Heart right ventricle (tissue), 16 donors: ENCODE data around the gene PLCB2. TPM values are rescaled to one million over a fixed set of nuclear protein-coding genes. Genes with fewer than 3 reads are reported as not detected.

Source experiments
- ATAC-seq, 8 donors: fragments of 200-7000 bp; cut with Tn5 transposase; one replicate each; pipeline ENCODE4 v1.9.1; 2020; ENCODE audit warnings: mild to moderate bottlenecking in 8 of 8, moderate library complexity in 8 of 8, moderate number of reproducible peaks in 1 of 8
- DNase-seq, 2 donors: peaks; one replicate each; pipeline ENCODE4 v3.0.0-alpha.2; 2020
- H3K27ac ChIP-seq, 10 donors: fragments of 200-600 bp; sonication (generic) in 2 of 10; one replicate each; pipeline versions ENCODE4 v1.5.0 to v1.8.0; 2020 to 2022; ENCODE audit warnings: mild to moderate bottlenecking in 3 of 10
- H3K27me3 ChIP-seq, 7 donors: fragments of 200-600 bp; one replicate each; pipeline ENCODE4 v1.8.0; 2021 to 2022; ENCODE audit warnings: mild to moderate bottlenecking in 2 of 7
- H3K36me3 ChIP-seq, 9 donors: fragments of 200-600 bp; sonication (generic) in 1 of 9; one replicate each; pipeline versions ENCODE4 v1.5.0 to v1.8.0; 2020 to 2022; ENCODE audit warnings: mild to moderate bottlenecking in 2 of 9
- H3K4me1 ChIP-seq, 9 donors: fragments of 200-600 bp; sonication (generic) in 1 of 9; one replicate each; pipeline versions ENCODE4 v1.5.0 to v1.8.0; 2020 to 2022; ENCODE audit warnings: mild to moderate bottlenecking in 4 of 9
- H3K4me3 ChIP-seq, 10 donors: fragments of 200-600 bp; sonication (generic) in 2 of 10; one replicate each; pipeline versions ENCODE4 v1.5.0 to v1.8.0; 2020 to 2022; ENCODE audit warnings: mild to moderate bottlenecking in 7 of 10, moderate library complexity in 2 of 10
- H3K9me3 ChIP-seq, 11 donors: fragments of 200-600 bp in 10 of 11; sonication (generic) in 2 of 11; one replicate each; pipeline versions ENCODE4 v1.5.0 to v1.8.0; 2013 to 2022; ENCODE audit warnings: mild to moderate bottlenecking in 2 of 11, control low read depth in 1 of 11, moderate library complexity in 1 of 11
- CTCF ChIP-seq, 9 donors: fragments of 200-600 bp; sonication (generic) in 2 of 9; IDR thresholded peaks; one replicate each; pipeline versions ENCODE4 v1.5.0 to v1.8.0; 2021 to 2022; ENCODE audit warnings: antibody characterized with exemption in 9 of 9, mild to moderate bottlenecking in 5 of 9, moderate library complexity in 1 of 9
- WGBS, 2 donors: extraction: QIAGEN DNeasy Blood & Tissue Kit; methylation state at CpG; one replicate each; pipeline ENCODE4 v1.1.7; 2013; ENCODE audit warnings: inconsistent platforms in 1 of 2; 5-methylcytosine and 5-hydroxymethylcytosine counted together
- intact Hi-C, 10 donors: fragments of 100-400 bp; cut with DNase I; formaldehyde crosslinking; loops; one replicate each; pipeline versions ENCODE4 v1.11.1 to v1.14.2; 2022
- polyA plus RNA-seq, 2 donors: library from polyadenylated mRNA; stranded (reverse); fragments of 200-250 nt; gene quantifications; one replicate each; pipeline ENCODE4 v1.2.3, GENCODE V29; 2013
- total RNA-seq, 10 donors: library from RNA; stranded (reverse); fragmentation: NEBNext Ultra II Directional in 3 of 10; extraction: Animal tissue kit (Norgen Biotek cat#: 25700) in 3 of 10; gene quantifications; one replicate each; pipeline versions ENCODE4 v1.2.1 to v1.2.4, GENCODE V29; 2021 to 2023
- donor health status: Arrhythmogenic right ventricular cardiomyopathy.
- donor health status: ischemic (EF 13 %, LVEDD 7.1; RV severe dilation, severe dysfunction).
- donor health status: healthy with polysubstance abuse.
- donor health status: DM: no; HTN: yes; CAD: no.
- donor health status: DM: no; HTN: no; CAD: no.
- donor health status: ischemic (EF 25% LVEDD 6.9; RV normal size, moderate dysfunction).
- donor health status: ischemic (EF 25% LVEDD 5.7; RV mildly dilated, moderate dysfunction).
- donor health status: healthy.
- donor health status: DM: yes; HTN: yes; CAD: no.
- donor health status: Ischemic cardiomyopathy.
- donor health status: ischemic (EF 35%, LVEDD 5.7; RV mildly dilated, moderate dysfunction).
- donor health status: nonischemic (EF 11% LVEDD 7.7; RV severe dilation, severe dysfunction).
- donor health status: DM: yes; HTN: yes; CAD: no.
- donor health status: PGD.
- donor health status: ischemic (EF 29% LVEDD 5.4; RV normal size, mild dysfunction).
- donor health status: nonischemic (EF 23%, LVEDD 6.1; RV moderate dilation, normal function).

Gene PLCB2
- total and polyA plus RNA-seq, 12 donors, result 1.2 to 24.4 (median 4.9) TPM

GRCh38 chr15:40305281-40305680 lies 2.5 kb downstream of the PLCB2 start:
- no peak overlapping the region for H3K4me3 ChIP-seq
- ATAC-seq (no peak), DNase-seq (no peak)
- H3K27ac ChIP-seq, result no peak overlapping the region
- intact Hi-C loops, result loop anchor here in 1 of 10 donors (2.0 kb wide), 1 partner anchor 24 kb away; no protein-coding TSS in a partner anchor
- peaks cover 0 to 3% (median 0%) of the 10 kb centered on the region in 7 donors for H3K27me3 ChIP-seq
- 94 to 95% methylated on average over 4 of the region's 4 CpGs for WGBS, 2 donors
- peaks cover 0 to 7% (median 0%) of the 10 kb centered on the region in 11 donors for H3K9me3 ChIP-seq
- TF ChIP-seq CTCF (IDR thresholded peaks at IDR 0.05), result no peak
- H3K36me3 ChIP-seq, result peaks cover 0 to 34% (median 0%) of the 10 kb centered on the region in 9 donors
- peaks cover 2 to 61% (median 14%) of the 10 kb centered on the region in 9 donors for H3K4me1 ChIP-seq

GRCh38 chr15:40303576-40303975 lies 4.2 kb downstream of the PLCB2 start:
- Histone ChIP-seq H3K4me1 (peaks cover 2 to 44% (median 14%) of the 10 kb centered on the region in 9 donors), H3K36me3 (peaks cover 0 to 44% (median 0%) of the 10 kb centered on the region in 9 donors), H3K27ac (no peak overlapping the region), H3K4me3 (no peak overlapping the region), H3K9me3 (peaks cover 0 to 18% (median 0%) of the 10 kb centered on the region in 11 donors), H3K27me3 (no peaks in the 10 kb centered on the region)
- intact Hi-C loops, result no loop called here
- ATAC-seq (no peak), DNase-seq (no peak)
- WGBS, 2 donors, result 80 to 93% methylated on average over 2 of the region's 2 CpGs
- TF ChIP-seq CTCF (IDR thresholded peaks at IDR 0.05), result no peak

GRCh38 chr15:40302981-40303380 lies 4.8 kb downstream of the PLCB2 start:
- DNase-seq, result no peak
- H3K4me3 ChIP-seq, result no peak overlapping the region
- no peak for ATAC-seq

GRCh38 chr15:40302288-40302886 lies 5.3 kb downstream of the PLCB2 start:
- TF ChIP-seq CTCF (IDR thresholded peaks at IDR 0.05), result no peak
- WGBS, 2 donors, result 91 to 93% methylated on average over 19 of the region's 19 CpGs
- intact Hi-C loops, result no loop called here
- no peak overlapping the region for H3K27ac ChIP-seq
- peaks cover 0 to 56% (median 0%) of the 10 kb centered on the region in 9 donors for H3K36me3 ChIP-seq
- DNase-seq, result no peak
- ATAC-seq, result peak in 1 of 8 donors; percentile 21
- H3K4me1 ChIP-seq, result peaks cover 0 to 43% (median 13%) of the 10 kb centered on the region in 9 donors
- no peaks in the 10 kb centered on the region for H3K27me3 ChIP-seq
- peaks cover 0 to 18% (median 0%) of the 10 kb centered on the region in 11 donors for H3K9me3 ChIP-seq
- H3K4me3 ChIP-seq, result no peak overlapping the region

More at GRCh38 chr15:40302981-40303380, 4.8 kb downstream of the PLCB2 start:
- Histone ChIP-seq H3K27ac (no peak overlapping the region), H3K9me3 (peaks cover 0 to 18% (median 0%) of the 10 kb centered on the region in 11 donors), H3K36me3 (peaks cover 0 to 50% (median 0%) of the 10 kb centered on the region in 9 donors), H3K4me1 (peaks cover 2 to 43% (median 14%) of the 10 kb centered on the region in 9 donors), H3K27me3 (no peaks in the 10 kb centered on the region)
- intact Hi-C loops, result no loop called here
- no peak for TF ChIP-seq CTCF (IDR thresholded peaks at IDR 0.05)
- WGBS, 2 donors, result 65 to 75% methylated on average over 10 to 11 of the region's 11 CpGs
